ENCODE results near the gene CCDC195.

Gene CCDC195, protein sequence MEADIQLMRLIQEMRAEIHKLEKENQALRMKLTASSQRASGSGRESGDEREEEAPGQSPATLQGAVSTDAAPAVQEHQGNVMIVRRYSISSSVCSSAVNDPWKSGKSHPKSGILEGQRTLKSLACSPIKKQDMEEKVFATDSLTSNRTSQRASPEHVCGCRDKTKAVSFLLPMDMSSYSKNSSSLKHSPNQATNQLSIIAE

DNA sequence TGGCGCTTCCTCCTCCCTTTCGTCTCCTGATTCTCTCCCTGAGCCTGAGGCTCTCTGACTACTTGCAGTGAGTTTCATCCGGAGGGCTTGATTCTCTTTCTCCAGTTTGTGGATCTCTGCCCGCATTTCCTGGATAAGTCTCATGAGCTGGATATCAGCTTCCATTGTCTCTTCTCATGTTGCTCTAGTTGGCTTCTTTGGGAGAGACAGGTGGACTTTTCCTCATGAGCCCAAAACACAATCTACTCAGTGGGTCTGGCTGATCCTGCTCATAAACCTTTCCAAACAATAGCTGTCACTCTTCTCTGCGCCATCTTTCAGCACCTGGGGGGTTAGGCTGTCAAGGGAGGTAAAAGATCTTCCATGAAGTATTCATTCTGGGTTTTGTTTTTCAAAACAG, at the start of gene CCDC195:
Gene CCDC195 (minus strand): TSS at position 165 of the 400 bp plus-strand sequence. CDS start 0 bp downstream, at position 165.
- Mint-ChIP-seq H3K4me3 (peak within 1 kb of the TSS in 1 of 3 experiments; percentile 23), H3K4me1 (peaks cover 22% of the 10 kb centered on the region), H3K36me3 (ENCODE audit: low read depth) (no peaks in the 10 kb centered on the region), H3K27ac (no peak within 1 kb of the TSS), H3K9me3 (no peaks in the 10 kb centered on the region), H3K27me3 (ENCODE audit: low read depth) (peaks cover 8% of the 10 kb centered on the region)
- TF ChIP-seq, protein P1, sequence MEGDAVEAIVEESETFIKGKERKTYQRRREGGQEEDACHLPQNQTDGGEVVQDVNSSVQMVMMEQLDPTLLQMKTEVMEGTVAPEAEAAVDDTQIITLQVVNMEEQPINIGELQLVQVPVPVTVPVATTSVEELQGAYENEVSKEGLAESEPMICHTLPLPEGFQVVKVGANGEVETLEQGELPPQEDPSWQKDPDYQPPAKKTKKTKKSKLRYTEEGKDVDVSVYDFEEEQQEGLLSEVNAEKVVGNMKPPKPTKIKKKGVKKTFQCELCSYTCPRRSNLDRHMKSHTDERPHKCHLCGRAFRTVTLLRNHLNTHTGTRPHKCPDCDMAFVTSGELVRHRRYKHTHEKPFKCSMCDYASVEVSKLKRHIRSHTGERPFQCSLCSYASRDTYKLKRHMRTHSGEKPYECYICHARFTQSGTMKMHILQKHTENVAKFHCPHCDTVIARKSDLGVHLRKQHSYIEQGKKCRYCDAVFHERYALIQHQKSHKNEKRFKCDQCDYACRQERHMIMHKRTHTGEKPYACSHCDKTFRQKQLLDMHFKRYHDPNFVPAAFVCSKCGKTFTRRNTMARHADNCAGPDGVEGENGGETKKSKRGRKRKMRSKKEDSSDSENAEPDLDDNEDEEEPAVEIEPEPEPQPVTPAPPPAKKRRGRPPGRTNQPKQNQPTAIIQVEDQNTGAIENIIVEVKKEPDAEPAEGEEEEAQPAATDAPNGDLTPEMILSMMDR (IDR thresholded peaks at IDR 0.05; ENCODE audit: unreplicated experiment in 3 of 3) = no peak

DNA sequence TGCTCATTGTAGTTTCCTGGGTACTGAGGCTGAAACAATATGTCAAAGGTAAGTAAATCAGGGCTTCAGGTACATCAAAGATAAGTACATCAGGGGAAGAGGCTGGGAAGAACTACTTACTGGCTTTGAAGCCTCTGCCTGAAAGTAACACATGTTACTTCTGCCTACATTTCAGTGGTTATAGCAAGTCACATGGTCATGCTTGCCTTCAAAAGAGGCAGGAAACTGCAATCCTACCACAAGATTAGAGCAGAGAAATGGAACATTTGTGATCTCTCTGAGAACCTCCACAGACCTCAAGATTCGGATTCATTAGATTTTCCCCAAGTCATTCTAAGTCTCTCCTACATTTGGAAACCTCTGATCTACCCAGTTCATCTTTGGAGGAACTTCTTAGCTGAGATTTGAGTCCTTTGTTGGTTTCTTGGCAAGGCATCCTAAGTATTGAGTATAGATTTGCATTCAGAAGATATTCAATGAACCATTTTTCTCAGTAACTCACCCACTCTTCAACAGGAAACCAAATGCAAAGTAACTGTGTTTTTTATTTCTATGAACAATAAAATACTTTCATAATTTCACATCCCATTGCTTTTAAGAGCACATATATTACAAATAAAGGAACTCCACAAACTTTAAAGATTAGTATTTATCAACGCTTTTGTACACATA, 48.5 kb upstream of the CCDC195 start:
- Mint-ChIP-seq H3K36me3 (ENCODE audit: low read depth) (no peaks in the 10 kb centered on the region), H3K4me1 (peaks cover 26% of the 10 kb centered on the region), H3K9me3 (no peaks in the 10 kb centered on the region), H3K27me3 (ENCODE audit: low read depth) (peaks cover 7% of the 10 kb centered on the region), H3K27ac (no peak overlapping the region), H3K4me3 (no peak overlapping the region)
- TF ChIP-seq, protein P1 (IDR thresholded peaks at IDR 0.05; ENCODE audit: unreplicated experiment in 3 of 3) = no peak

DNA sequence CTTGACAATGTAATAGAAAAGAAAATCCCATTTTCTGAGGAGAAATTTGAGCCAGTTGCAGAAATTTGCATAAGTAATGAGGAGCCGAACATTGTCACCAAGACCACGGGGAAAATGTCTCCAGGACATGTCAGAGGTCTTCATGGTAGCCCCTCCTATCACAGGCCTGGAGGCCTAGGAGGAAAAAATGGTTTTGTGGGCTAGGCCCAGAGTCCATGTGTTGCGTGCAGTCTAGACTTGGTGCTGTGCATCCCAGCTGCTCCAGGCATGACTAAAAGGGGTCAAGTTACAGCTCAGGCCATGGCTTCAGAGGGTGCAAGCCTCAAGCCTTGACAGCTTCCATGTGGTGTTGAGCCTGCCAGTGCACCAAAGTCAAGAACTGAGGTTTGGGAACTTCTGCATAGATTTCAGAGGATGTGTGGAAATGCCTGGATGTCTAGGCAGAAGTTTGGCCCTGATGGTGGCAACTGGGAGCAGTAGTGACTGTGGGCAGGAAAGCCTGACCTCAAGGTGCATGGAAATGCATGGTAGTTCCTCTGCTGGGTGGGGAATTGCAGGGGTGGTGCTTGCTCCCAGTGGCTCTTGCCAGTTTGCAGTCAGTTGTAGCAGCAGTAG, 41.9 kb upstream of the CCDC195 start:
- peaks cover 31% of the 10 kb centered on the region for H3K4me1 Mint-ChIP-seq
- H3K27ac Mint-ChIP-seq = no peak overlapping the region
- H3K4me3 Mint-ChIP-seq = no peak overlapping the region
- peaks cover 7% of the 10 kb centered on the region for H3K27me3 Mint-ChIP-seq (ENCODE audit: low read depth)
- peaks cover 16% of the 10 kb centered on the region for H3K36me3 Mint-ChIP-seq (ENCODE audit: low read depth)
- H3K9me3 Mint-ChIP-seq = peaks cover 29% of the 10 kb centered on the region
- TF ChIP-seq, protein P1 (IDR thresholded peaks at IDR 0.05; ENCODE audit: unreplicated experiment in 3 of 3) = no peak

DNA sequence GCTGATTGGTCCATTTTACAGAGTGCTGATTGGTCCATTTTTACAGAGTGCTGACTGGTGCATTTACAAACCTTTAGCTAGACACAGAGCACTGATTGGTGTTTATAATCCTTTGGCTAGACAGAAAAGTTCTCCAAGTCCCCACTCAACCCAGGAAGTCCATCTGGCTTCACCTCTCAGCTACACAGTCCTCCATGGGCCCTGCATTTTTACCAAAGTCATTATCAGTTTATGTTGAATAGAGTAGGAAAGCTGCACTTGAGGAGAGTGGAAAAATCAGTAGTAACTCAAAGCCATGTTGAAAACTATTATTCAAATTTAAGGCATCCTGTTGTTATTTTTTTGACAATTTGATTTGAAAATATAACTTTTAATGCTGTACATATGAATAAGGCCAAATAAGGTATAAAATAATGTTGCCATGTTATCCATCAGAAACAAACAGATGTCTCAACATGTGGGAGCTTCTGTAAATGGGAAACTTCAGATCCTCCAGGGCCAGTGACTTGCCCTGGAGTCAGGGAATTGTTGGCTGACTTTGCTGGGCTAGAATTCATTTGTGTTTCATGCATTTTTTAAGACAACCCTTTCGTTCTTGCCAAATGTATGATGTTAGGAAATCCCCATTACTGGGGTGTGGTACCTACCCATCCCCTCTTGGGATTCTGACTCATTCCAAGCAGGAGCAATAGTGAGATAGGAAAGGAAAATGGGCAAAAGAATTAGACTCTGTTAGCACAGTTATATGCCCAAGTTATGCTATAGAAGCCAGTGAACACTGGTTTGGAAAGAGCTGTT, 37.8 kb upstream of the CCDC195 start:
- TF ChIP-seq, protein P1 (IDR thresholded peaks at IDR 0.05; ENCODE audit: unreplicated experiment in 3 of 3) = no peak
- H3K4me1 Mint-ChIP-seq = peaks cover 11% of the 10 kb centered on the region
- H3K27ac Mint-ChIP-seq = peak overlapping the region; percentile 50 to 90 (median 89)
- H3K9me3 Mint-ChIP-seq = peaks cover 23% of the 10 kb centered on the region
- H3K4me3 Mint-ChIP-seq = no peak overlapping the region
- peaks cover 14% of the 10 kb centered on the region for H3K36me3 Mint-ChIP-seq (ENCODE audit: low read depth)
- no peaks in the 10 kb centered on the region for H3K27me3 Mint-ChIP-seq (ENCODE audit: low read depth)

DNA sequence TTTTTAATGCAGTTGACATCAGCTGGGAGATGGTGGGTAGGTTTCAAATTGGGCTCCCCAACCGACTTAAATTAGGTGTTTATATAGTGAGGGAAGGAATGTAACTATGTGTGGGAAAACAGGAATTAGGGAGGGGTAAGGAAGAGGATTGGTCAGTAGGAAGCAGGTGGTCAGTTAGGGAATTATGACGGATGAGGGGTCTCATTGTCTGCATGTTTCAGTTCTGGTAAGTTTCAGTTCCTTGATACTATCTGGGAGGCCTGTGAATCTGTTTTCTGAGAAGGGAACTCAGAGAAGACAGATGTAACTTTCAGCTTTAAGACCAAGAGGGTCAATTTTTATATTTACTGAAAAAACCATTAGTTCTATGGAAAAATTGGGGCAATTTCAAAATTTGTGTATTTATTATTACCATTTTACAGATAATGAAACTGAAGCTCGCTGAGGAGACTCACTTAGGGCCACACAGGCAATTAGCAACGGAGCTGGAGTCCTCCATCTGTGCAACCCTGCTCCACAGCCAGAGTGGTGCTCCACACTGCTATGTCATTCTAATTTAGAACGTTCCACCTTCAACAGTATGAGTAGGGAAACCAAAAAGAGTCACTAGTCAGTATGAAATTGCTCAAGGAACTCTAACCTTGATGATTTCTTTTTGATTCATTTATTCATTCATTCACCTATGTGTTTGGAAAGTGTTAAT, 36.0 kb upstream of the CCDC195 start:
- no peak overlapping the region for H3K4me3 Mint-ChIP-seq
- no peaks in the 10 kb centered on the region for H3K27me3 Mint-ChIP-seq (ENCODE audit: low read depth)
- peaks cover 6% of the 10 kb centered on the region for H3K9me3 Mint-ChIP-seq
- H3K27ac Mint-ChIP-seq = no peak overlapping the region
- TF ChIP-seq, protein P1 (IDR thresholded peaks at IDR 0.05; ENCODE audit: unreplicated experiment in 3 of 3) = no peak
- H3K36me3 Mint-ChIP-seq (ENCODE audit: low read depth) = peaks cover 1% of the 10 kb centered on the region
- peaks cover 11% of the 10 kb centered on the region for H3K4me1 Mint-ChIP-seq
